WTC11 (cell line): ENCODE measurements around the gene GNAI1.

Experiments used
- ATF2 ChIP-seq: sonication (generic); formaldehyde crosslinking; IDR thresholded peaks from 2 replicates; pipeline ENCODE4 v1.8.1; 2022; ENCODE audit warnings: low read depth, missing genetic modification reagents, borderline replicate concordance
- CTCF ChIP-seq: fragments of 200-600 bp; IDR thresholded peaks from 2 replicates; pipeline ENCODE4 v1.8.0; 2022; ENCODE audit warnings: antibody characterized with exemption
- ELF4 ChIP-seq: sonication (generic); formaldehyde crosslinking; IDR thresholded peaks from 2 replicates; pipeline ENCODE4 v1.8.1; 2022; ENCODE audit warnings: low read depth, mild to moderate bottlenecking, moderate library complexity, missing genetic modification reagents
- ERG ChIP-seq: fragments of 250-450 bp; sonication (Bioruptor Pico); IDR thresholded peaks from 2 replicates; pipeline ENCODE4 v1.8.0; 2021; ENCODE audit warnings: mild to moderate bottlenecking
- SP1 ChIP-seq: sonication (generic); formaldehyde crosslinking; conservative IDR thresholded peaks from 2 replicates; pipeline ENCODE4 v1.8.1; 2022; ENCODE audit warnings: missing genetic modification reagents
- TEAD1 ChIP-seq: sonication (generic); formaldehyde crosslinking; IDR thresholded peaks from 2 replicates; pipeline ENCODE4 v1.8.0; 2022; ENCODE audit warnings: mild to moderate bottlenecking, missing genetic modification reagents
- TEAD4 ChIP-seq: sonication (generic); formaldehyde crosslinking; IDR thresholded peaks from 2 replicates; pipeline ENCODE4 v1.8.0; 2022; ENCODE audit warnings: mild to moderate bottlenecking, missing genetic modification reagents
- TP53 ChIP-seq: sonication (generic); formaldehyde crosslinking; IDR thresholded peaks from 2 replicates; pipeline ENCODE4 v1.8.1; 2023; ENCODE audit warnings: mild to moderate bottlenecking, missing genetic modification reagents
- ZBTB43 ChIP-seq: sonication (generic); formaldehyde crosslinking; IDR thresholded peaks from 2 replicates; pipeline ENCODE4 v1.8.1; 2023; ENCODE audit warnings: mild to moderate bottlenecking, missing genetic modification reagents
- ZNF121 ChIP-seq: sonication (generic); formaldehyde crosslinking; IDR thresholded peaks from 2 replicates; pipeline ENCODE4 v1.8.0; 2023; ENCODE audit warnings: missing genetic modification reagents
- ZNF138 ChIP-seq: sonication (generic); formaldehyde crosslinking; conservative IDR thresholded peaks from 2 replicates; pipeline ENCODE4 v1.8.1; 2022; ENCODE audit warnings: mild to moderate bottlenecking, moderate library complexity, missing genetic modification reagents
- ZNF425 ChIP-seq: fragments of 250-450 bp; sonication (Bioruptor Pico); conservative IDR thresholded peaks from 2 replicates; pipeline ENCODE4 v1.9.0; 2021; ENCODE audit warnings: mild to moderate bottlenecking
- ZNF671 ChIP-seq: fragments of 250-450 bp; sonication (Bioruptor Pico); IDR thresholded peaks from 2 replicates; pipeline ENCODE4 v1.8.0; 2021; ENCODE audit warnings: mild to moderate bottlenecking
- ZSCAN18 ChIP-seq: fragments of 250-450 bp; sonication (Bioruptor Pico); IDR thresholded peaks from 2 replicates; pipeline ENCODE4 v2.1.2; 2022; ENCODE audit warnings: mild to moderate bottlenecking, moderate library complexity

- no peak for TF ChIP-seq CTCF
- TF ChIP-seq ZNF121 (CRISPR knock-in tag) = peak; percentile 97
- TF ChIP-seq ELF4 (CRISPR knock-in tag) = no peak
- TF ChIP-seq ZNF138 (CRISPR knock-in tag) = no peak
- TF ChIP-seq ERG (CRISPR knock-in tag) = no peak
- no peak for TF ChIP-seq ZNF671 (CRISPR knock-in tag)
- TF ChIP-seq TP53 (CRISPR knock-in tag) = 0 out of 2 replicates have a peak, but pooled peaks have one; percentile 23
- no peak for TF ChIP-seq TEAD4 (CRISPR knock-in tag)
- TF ChIP-seq TEAD1 = peak; percentile 82; the same call in 1 of the 2 replicates
- TF ChIP-seq SP1 (CRISPR knock-in tag) = peak; percentile 50
- no peak for TF ChIP-seq ZBTB43
- TF ChIP-seq ZNF425 = no peak
- TF ChIP-seq ATF2 (CRISPR knock-in tag) = no peak
- TF ChIP-seq ZSCAN18 (CRISPR knock-in tag) = no peak
These were observed 7.0 kb upstream of the GNAI1 start for GRCh38 chr7:80127412-80128160.
